ENCODE measurements around the gene PIK3CA.

DNA sequence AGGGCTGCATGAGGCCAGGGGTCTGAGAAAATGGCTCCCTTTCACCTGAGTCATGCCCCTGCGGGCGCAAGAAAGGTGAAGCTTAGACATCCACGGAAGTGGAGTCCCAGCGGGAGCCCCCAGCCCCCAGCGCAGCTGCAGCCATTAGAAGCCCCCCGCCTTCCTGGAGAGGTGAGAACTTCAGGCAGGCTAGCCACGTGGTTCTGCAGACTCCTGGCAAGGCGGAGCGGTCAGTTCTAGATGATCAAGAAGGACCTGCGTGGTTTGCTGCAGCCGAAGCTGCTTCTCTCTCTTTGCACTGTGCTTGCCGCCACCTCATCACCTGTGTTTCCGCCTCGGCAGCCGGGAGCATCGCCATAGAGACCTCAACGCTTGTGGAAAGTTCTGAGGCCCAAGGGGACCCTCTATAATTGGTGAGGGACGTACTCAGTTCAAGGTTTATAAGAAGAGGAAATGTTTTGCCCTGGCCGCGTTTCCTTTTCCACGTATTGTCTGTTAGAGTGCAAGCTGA lies 118.6 kb downstream of the PIK3CA start:
- no peak for TF ChIP-seq SUZ12 (IDR thresholded peaks at IDR 0.05)
- no peak for TF ChIP-seq FOXM1 (IDR thresholded peaks at IDR 0.05; ENCODE audit: borderline replicate concordance)
- TF ChIP-seq ZNF384 (IDR thresholded peaks at IDR 0.05), result no peak

Measured in HEK293T (cell line).